ENCODE measurements around the gene DNAH6.

DNAH6 gene

DNA sequence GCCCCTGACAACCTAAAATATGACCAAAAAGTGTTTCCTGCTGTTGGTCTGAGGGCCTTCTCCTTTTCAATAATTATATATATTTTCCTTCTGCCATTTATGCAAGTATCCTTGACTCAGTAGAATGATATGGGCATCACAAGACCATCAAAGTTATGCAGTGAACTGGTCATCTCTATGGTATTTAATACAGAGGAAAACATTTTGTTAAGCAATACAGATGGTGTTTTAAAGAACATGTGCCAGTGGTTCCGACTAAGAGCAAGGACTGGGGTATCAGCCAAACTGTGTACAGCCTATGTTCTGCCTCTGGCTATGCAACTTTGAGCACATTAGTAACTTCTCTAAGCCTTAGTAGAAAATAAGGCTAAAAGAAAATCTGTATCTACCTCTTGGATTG lies 185.6 kb downstream of the DNAH6 start:
- DNase-seq = no peak

DNA sequence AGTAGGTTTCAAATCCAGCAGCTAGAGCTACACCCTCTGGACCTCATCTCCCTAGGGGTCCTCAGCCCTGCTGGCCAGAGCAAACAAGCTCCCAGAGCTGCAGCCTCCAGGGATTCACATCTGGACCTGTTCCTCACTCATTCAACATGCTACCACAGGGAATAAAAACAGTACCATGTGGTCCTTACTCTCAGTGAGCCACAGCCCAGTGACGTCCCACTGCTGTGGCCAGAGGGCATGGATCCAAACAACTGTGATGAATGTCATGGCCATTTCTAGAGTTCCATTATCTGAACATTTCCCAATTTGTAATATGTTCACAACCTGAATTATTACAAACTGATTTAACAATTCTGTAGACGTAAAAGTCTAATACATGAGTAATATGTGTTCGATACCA lies 186.6 kb downstream of the DNAH6 start:
- DNase-seq = no peak

DNA sequence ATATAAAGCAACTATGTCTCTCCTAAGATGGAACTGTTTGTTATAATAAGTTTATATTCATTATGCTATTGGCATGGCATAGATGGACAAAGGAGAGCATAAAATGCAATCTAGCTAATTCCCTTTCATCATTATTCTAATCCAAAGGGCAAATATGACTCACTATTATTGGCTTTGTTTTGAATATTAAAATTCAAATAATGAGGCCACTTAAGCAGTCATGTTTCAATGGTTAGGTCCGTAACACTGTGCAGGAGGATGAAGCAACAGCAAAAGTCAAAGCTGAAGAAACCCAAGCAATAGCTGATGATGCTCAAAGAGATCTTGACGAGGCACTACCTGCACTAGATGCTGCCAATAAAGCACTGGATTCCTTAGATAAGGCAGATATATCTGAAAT lies 187.5 kb downstream of the DNAH6 start:
- no peak for DNase-seq

DNA sequence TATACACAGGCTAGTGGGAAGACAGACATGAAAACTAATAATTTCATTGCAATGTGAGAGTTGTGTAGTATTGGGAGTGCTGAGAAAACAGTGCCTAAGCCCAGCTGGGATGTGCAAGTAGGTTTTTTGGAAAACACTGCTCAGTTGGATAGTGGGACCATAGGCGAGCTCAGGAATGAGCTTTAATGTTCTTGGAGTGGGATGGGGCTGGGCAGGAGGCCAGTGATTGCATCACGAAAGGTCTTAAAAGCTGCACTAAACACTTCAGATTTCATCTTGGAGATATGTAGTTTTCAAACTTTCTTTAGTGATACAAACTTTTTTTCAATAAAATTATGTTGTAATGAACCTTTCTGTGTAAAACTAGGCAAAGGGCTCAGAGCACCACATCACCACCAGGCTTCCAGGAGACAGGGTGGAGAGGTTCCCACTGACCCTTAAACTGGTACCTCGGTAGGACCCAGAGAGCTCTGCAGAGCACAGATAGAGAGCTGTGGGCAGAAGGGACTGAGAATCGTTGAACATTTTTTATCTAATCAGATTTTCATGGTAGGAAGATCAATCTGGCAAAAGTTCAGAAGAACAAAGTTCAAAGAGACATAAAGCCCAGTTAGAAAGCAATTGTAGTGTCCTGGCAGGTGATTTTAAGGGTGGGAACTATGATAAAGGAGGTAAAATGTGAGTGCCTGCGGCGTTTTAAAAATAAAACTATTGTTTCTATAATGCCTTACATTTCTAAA lies 188.4 kb downstream of the DNAH6 start:
- DNase-seq = no peak

DNA sequence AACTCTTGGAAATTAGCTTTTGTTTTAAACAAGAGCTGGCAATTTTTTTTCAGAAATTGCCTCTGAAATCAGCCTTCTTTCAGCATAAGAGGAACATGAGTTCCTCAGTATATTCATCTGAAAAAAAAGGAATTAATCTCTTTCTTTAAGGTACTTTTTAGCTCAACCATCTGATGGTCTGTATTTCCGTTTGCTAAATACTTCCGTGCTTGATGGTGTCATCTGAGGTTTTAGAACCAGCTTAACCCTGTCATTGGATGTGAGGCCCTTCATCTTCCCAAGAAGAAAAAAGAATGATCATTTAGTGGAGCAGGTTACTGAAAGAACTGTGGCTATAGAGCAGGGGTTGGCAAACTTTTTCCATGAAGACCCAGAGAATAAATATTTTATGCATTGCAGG lies 189.6 kb downstream of the DNAH6 start:
- DNase-seq = no peak

DNA sequence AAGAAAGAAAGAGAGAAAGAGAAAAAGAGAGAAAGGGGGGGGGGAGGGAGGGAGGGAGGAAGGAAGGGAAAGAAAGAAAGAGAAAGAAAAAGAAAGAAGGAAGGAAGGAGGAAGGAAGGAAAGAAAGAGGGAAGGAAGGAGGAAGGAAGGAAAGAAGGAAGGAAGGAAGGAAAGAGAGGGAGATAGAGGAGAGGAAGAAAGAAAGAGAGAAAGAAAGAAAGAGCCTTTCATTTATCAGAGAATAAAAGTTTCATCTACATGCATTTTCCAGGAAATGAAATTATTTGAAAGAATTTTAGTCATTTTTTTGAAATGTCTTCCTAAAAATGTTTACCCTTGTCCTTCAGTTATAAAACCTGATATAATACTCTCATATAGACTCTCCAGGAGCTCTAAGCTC lies 192.1 kb downstream of the DNAH6 start:
- no peak for DNase-seq

DNA sequence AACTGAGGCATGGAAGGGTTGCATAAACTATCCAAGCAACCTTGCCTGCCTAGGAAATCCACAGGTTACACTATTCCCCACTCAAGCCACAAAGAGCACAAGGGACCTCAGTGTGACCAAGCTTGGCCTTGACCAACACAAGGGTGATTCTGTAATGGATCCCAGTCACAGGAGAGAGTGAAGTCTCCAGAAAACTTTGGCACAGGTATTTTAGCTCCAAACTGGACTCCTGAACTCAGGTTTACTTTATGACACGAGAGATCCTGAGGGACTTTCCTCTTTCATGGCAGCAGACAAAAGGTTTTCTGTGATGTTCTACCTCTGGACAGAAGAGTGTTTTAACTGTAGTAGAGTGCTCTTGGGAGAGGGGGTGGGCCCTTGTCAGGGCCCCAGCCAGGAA lies 195.4 kb downstream of the DNAH6 start:
- no peak for DNase-seq

DNA sequence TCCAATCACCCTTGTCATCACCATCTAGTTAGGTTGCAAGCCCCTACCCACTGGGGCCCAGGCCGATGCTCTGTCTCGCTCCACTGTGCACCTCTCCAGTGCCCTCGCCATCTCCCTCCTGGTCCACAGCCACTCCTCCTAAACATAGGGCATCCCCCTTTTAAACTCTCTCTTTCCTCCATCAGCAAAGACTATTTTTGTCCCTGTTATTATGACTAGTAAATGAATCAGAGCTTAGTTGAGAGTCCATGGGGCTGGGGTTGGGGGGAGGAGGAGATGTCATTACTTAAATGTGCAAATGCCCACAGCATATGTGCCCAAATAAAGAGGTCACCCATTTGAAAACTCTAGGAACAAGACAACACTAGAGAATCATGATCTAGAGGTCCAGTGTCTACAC lies 197.1 kb downstream of the DNAH6 start:
- no peak for DNase-seq

DNA sequence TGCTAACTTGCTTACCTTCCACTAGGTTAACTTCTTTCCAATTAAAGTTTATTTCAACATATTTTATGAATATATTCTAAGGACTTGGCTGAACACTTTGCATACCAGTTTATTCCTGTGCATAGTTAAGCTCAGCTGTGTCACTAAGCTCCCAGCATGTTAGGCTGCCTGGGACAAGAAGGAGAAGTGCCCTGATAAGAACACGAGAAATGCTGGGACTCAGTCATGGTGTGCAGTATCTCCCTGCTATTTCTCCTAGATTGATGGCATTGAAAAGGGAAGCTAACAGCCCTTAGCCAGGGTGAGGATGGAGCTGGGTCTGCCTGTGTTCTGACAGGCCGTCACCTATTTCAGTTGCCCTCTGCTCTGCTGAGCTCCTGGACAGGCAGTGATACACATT lies 200.3 kb downstream of the DNAH6 start:
- no peak for DNase-seq

DNA sequence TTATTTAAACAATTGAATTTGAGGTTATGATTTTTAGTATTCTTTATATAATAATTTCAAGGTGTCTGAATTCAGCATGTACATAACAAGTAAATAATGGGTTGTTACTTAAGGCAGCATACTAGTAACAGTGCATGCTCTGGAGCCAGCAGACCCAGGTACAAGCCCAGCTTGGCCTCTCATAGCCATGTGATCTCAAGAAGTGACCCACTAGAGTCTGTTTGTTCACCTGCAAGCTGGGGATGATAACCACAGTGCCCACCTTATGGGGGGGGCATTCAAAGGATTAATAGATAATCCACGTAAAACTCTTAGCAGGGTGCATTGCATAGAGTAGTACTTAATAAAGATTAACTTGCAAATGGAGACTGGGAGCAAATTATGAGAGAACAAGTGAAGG lies 201.0 kb downstream of the DNAH6 start:
- DNase-seq = no peak

DNA sequence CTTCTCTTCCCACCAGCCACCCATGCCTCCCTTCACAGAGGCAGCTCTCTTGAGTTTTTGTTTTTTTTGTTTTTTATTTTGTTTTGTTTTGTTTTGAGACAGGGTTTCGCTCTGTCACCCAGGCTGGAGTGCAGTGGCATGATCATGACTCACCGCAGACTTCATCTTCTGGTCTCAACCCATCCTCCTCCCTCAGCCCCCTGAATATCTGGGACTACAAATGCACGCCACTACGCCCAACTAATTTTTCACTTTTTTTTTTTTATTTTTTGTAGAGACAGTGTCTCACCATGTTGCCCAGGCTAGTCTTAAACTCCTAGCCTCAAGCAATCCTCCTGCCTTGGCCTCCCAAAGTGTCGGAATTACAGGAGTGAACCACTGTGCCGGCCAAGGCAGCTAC lies 203.1 kb downstream of the DNAH6 start:
- DNase-seq = no peak

DNA sequence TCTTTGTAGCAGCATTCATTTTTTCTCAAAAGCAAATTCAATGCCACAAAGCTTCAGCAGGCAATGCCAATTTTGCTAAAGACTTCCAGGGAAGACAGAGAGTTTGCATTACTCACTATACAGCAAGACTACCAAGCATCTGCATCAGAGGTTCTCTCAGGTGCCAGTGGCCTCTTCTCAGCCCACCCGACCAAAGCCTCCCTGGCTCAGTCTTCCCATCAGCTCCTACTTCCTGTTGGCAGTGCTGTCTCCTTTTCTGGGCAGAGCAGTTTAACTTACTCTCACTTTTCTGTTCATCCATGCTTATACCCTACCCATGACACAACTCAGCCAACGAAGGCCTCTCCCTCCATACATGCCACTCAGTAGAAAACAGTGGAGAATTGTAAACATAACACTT lies 207.5 kb downstream of the DNAH6 start:
- DNase-seq = no peak

DNA sequence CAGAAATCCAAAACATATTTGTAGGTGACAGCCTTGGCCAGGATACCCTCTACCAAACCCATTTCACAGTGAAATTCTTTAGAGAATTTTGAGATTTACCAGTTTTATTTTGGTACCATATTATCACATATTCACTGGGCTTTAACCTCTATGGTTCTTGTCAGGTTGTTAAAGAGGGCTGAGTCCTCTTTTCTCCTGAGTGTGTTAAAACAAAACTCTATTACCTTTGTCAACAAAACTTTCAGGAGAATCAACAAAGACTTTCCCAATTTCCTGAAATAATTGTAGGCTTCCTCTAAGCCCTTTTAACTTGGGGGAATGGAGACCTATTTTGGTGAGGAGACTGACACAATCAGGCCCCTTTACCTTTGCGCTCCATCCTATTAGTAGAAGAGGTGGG lies 209.4 kb downstream of the DNAH6 start:
- no peak for DNase-seq

DNA sequence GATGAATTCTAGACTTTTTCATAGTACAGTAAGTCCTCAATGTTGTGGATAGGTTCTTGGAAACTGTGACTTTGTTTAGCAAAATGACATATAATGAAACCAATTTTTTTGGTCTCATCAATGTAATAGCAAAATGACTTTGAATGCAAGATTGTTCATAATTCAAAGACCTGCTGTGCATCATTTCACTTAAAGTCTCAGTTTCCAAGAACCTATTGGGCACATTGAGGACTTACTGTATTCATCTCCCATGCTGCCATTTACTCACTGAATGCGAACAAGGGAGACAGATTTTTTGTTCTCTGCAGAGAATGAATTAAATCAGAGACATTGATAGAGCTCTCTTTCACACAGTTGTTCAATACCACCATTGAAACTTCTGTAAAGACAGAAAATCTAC lies 211.0 kb downstream of the DNAH6 start:
- DNase-seq = no peak

DNA sequence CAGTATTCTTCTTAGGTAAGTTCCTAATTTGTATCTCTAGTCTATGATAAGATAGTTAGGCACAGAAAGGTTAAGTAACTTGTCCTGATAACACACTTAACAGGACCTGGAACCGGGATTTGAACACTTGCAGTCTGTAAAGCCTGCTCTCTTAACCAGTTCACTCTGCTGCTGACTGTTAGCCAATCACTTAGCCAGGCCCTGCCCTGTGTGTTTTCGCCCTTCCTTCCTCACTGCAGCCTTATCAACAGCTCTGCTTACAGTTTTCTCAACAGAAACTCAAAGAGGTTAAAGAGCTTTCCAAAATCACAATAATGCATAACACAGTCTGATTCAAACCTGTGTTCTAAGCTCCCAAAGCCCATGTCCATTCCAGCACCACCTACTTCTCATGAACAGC lies 212.9 kb downstream of the DNAH6 start:
- DNase-seq = no peak

DNA sequence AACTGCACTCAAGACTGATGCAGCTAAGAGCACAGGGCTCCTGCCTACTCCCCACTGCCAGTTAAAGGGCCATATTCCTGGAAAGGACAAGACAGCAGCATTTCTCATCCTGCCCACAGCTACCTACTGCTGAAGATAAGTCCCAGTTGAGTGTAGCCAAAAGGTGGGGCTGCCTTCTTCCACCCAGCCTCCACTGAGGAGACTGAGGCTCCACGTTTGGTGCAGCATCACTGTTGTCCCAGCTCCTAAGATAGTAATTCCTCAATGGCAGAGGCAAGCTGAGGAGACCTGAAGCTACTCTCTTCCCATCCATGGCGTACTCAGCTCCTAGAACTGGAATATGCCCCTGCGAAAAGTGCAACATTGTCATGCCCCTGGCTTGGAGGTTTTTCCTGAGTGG lies 214.9 kb downstream of the DNAH6 start:
- no peak for DNase-seq

DNA sequence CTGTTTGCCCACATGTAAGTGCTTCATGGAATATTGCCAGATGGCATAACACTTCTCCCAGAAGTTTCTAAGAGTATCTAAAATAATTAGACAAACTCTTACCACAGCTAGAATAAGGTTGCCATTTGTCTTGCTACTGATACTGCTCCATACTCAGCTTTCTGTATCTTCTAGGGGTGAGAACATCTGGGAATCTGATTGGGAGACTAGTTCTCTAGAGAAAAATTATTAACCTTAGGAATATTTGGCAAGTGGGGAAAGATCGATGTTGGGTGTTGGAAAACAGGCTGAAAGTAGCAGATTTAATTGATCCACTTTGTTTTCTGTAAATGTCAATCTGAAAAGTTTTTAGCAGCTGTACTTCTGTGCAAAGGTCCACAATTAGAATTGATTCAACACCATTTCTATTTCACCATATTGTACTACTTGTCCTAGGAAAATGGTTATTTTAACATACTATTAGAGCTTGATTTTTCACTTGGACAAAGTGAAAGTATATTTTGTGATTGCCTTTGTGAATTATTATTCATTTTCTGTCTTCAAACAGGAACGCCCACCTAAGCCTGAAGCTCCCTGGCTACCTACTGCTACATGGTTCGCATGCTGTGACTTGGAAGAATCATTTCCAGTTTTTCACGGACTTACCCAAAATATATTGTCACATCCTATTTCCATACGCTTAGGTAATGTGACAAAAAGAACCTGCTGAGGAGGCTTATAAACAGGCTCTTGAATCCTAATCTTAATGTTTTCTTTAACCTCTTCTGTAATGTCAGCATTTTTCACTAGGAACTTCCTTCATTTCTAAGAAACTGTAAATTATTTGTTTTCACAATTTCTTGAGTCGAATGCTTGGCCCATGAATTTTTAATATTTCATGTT lies 216.8 kb downstream of the DNAH6 start:
- no peak for DNase-seq

DNA sequence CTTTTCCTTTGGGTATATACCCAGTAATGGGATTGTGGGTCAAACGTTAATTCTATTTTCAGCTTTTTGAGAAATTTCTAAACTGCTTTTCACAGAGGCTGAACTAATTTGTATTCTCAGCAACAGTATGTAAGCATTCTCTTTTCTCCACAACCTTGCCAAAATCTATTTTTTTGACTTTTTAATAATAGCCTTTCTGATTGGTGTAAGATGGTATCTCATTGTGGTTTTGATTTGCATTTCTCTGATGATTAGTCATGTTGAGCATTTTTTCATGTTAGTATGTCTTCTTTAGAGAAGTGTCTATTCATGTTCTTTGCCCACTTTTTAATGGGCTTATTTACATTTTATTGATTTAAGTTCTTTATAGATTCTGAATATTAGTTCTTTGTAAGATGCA lies 219.1 kb downstream of the DNAH6 start:
- DNase-seq = no peak

DNA sequence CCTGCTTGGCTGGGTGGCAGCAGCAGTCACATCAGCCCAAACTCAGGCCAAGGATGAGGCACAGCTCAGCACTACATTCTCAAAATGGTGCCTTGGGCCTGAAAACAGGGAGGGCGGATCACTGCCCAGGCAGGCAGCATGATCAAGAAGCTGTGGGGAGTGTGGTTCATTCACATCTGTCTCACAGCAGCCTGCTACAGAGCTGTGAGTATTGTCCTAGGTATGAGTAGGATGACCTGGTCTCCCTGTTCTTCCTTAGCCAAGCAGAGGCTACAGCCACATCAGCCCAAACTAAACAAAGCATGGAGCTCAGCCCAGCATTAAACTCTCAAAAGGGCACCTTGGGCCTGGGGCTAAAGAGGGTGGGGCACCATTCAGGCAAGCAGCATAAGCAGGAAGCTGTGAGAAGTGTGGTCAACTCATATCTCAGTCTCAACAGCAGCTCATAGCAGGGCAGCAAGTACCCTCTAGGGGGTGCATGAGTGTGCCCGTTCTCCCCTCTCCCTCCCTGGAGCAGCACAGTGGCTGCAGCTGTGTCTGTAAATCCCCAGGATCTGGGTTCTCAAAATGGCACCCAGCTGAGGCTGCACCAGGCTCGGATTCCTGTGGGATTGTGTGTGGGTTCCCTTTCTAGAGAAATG lies 225.0 kb downstream of the DNAH6 start:
- DNase-seq = no peak

DNA sequence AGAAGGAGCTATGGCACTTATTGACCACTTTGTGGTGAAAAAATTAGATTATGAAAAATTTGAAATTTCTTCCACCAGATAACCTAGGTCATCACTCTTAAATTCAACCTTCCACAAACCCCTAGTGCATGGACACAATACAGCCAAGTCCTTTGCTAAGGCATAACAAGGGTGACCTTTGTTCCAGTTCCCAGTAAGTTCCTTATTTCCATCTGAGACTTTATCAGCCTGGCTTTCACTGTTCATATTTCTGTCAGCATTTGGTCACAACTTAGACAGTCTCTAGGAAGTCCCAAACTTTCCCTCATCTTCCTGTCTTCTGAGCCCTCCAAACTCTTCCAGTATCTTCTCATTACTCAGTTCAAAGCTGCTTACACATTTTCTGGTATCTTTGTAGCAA lies 232.0 kb downstream of the DNAH6 start:
- no peak for DNase-seq

DNA sequence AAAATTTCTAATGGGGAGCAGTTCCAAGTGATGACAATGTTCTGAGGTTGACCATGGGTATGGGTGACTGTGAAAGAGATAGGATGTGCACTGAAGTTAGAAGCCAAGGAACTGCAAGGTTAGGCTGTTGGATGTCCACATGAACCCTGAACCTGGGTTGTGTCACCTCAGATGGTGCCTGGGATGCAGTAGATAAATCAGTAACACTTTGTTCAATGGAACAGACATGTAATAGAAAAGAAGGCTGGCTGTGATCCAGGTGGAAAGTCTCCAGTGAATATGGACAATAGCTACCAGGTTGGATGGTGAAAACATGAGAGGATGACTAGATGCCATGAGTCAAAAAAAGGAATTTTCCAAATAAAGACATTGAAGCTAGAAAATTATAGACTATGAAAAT lies 233.1 kb downstream of the DNAH6 start:
- DNase-seq = no peak

DNA sequence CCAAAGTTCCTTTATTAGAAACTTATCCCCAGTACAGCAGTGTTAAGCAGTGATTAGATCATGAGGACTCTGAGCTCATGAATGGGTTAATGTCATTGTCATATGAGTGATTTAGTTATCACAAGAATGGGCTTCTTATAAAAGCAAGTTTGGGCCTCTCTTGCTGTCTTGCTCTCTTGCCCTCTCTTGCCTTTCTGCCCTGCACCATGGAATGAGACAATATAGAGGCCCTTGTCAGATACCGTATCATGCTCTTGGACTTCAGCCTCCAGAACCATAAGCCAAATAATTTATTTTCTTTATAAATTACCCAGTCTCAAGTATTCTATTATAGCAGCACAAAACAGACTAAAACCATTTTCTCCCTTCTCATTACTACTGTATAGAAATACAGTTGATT lies 238.8 kb downstream of the DNAH6 start:
- DNase-seq = no peak

DNA sequence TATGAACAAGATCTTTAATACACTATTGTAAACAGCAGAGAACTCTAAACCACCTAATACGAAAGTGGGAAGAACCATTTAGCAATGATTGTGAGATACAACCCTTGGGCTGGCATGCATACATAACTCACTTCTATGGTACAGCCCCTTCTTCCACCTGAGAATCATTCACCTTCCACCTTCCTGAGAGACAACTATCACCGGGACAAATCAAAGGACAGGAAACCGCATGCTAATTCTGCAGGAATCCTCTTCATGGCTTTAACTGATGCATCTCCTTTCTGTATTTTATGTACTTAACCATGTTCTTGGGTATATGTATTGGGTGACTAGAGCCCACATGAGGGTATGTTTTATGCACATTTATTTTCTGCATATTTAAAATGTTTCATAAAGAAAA lies 241.3 kb downstream of the DNAH6 start:
- DNase-seq = no peak

DNA sequence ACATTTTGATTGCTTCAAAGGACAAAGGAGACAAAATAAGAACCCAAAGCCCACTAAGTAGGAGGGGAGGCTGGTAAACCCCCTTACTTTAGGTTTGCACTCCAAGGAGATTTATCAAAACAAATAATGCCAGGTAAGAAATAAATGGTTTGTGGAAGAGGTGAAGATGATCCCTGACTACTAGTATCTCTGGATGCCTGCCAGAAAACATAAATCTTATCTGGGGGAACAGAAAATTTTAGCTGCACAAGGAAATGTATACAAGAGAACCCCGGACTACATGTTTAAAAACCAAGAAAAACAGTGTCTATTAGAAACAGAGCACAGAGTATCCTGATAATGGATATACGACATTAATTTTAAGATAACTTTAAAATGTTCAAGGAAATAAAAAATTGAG lies 250.5 kb downstream of the DNAH6 start:
- DNase-seq = no peak

Data from right forelimb (tissue), 1 donor.